OCI-LY1 (cell line): ENCODE results near the gene ENTPD7.

Source experiments
- EZH2 ChIP-seq: fragments of 200-600 bp; sonication (generic), shearing (Covaris generic); IDR thresholded peaks from 2 replicates; pipeline ENCODE4 v1.8.0; 2017; ENCODE audit warnings: borderline replicate concordance, mixed run types, mild to moderate bottlenecking, antibody characterized with exemption, low read length, moderate library complexity, mixed read lengths
- TF ChIP-seq, protein P1 (sequence below): fragments of 200-600 bp; sonication (generic), shearing (Covaris generic); IDR thresholded peaks from 2 replicates; pipeline ENCODE4 v1.5.1; 2017; ENCODE audit warnings: mild to moderate bottlenecking, antibody characterized with exemption, low read length, moderate library complexity, mixed read lengths

DNA sequence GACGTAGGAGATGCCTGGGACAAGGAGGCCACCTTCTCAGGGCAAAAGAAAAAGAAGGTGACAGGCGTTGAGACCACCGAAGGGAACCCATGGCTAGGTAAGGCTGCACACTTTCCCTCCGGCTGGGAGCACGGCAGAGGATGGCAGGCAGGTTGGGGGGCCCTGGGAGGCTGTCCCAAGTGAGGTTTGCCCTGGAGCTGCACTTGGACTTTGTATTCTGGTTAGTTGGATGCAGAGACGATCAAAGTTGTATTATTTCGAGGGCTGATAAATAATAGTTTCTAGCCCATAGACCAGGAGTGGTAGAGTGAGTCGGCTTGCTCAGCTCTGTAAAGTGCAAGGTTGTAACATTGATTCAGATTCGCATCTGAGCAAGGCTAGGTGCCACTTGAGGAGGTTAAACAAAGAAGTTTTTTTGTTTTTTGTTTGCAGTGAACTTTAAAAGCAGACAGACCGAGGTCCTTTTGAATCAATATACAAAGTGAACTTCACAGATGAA lies 608 bp downstream of the ENTPD7 start:
- TF ChIP-seq, protein P1, sequence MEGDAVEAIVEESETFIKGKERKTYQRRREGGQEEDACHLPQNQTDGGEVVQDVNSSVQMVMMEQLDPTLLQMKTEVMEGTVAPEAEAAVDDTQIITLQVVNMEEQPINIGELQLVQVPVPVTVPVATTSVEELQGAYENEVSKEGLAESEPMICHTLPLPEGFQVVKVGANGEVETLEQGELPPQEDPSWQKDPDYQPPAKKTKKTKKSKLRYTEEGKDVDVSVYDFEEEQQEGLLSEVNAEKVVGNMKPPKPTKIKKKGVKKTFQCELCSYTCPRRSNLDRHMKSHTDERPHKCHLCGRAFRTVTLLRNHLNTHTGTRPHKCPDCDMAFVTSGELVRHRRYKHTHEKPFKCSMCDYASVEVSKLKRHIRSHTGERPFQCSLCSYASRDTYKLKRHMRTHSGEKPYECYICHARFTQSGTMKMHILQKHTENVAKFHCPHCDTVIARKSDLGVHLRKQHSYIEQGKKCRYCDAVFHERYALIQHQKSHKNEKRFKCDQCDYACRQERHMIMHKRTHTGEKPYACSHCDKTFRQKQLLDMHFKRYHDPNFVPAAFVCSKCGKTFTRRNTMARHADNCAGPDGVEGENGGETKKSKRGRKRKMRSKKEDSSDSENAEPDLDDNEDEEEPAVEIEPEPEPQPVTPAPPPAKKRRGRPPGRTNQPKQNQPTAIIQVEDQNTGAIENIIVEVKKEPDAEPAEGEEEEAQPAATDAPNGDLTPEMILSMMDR, result no peak
- no peak for TF ChIP-seq EZH2
